ENCODE results near the gene WDFY4. TPM values are rescaled to one million over a fixed set of nuclear protein-coding genes. Genes with fewer than 3 reads are reported as not detected.

Gene WDFY4
- total RNA-seq, 1 experiment from 2014 or later, result 0.22 TPM

- Histone ChIP-seq H3K9ac (ENCODE audit: low read length) (no peak overlapping the region), H3K9me2 (ENCODE audit: insufficient read depth) (no peaks in the 10 kb centered on the region), H3K27me3 (ENCODE audit: insufficient read depth, low read length) (0 out of 2 replicates have a peak, but pooled peaks cover 10% of the 10 kb centered on the region), H3K4me2 (ENCODE audit: low read length) (no peak overlapping the region), H4K20me1 (ENCODE audit: insufficient read depth) (no peaks in the 10 kb centered on the region), H3K79me2 (ENCODE audit: insufficient read depth, low read length) (no peaks in the 10 kb centered on the region), H3K4me3 (replicated peaks in 1 of 2; ENCODE audit: low read depth in 1 of 2, low read length in 2 of 2) (no peak overlapping the region), H3K4me1 (ENCODE audit: control insufficient read depth in 1 of 2, insufficient read depth in 2 of 2, low read length in 2 of 2) (no peaks in the 10 kb centered on the region), H3K27ac (ENCODE audit: low read depth, low read length) (no peak overlapping the region), H2AFZ (ENCODE audit: low read depth, low read length, poor library complexity, severe bottlenecking) (no peak overlapping the region), H3K9me3 (ENCODE audit: control insufficient read depth in 1 of 2, insufficient read depth in 1 of 2, low read depth in 1 of 2, low read length in 2 of 2) (no peaks in the 10 kb centered on the region), H3K36me3 (ENCODE audit: control insufficient read depth in 1 of 2, insufficient read depth in 2 of 2, low read length in 2 of 2) (no peaks in the 10 kb centered on the region)
- CTCF ChIA-PET, result no interaction called here
- TF ChIP-seq ATF3 (IDR thresholded peaks at IDR 0.05) (no peak), REST (IDR thresholded peaks at IDR 0.05; ENCODE audit: low read depth) (no peak), ZNF274 (IDR thresholded peaks at IDR 0.05; ENCODE audit: low read depth, low read length) (no peak), FOSL1 (IDR thresholded peaks at IDR 0.05; ENCODE audit: low read depth) (no peak), POLR2A (IDR thresholded peaks at IDR 0.05; ENCODE audit: borderline replicate concordance, extremely low read depth, insufficient read depth, insufficient read length) (no peak), EGR1 (IDR thresholded peaks at IDR 0.05; ENCODE audit: low read depth) (no peak), CEBPB (IDR thresholded peaks at IDR 0.05; ENCODE audit: low read depth) (no peak)
- no peak for ATAC-seq
- BruUV-seq (replicated peaks), result no TSS peak
- no peak for DNase-seq (ENCODE audit: low read depth, low spot score)
- POLR2A ChIA-PET, result no interaction called here
- RAD21 ChIA-PET (ENCODE audit: low non-redundant PET in 1 of 2, low total read pairs in 2 of 2, uncharacterized antibody in 2 of 2, unreplicated experiment in 2 of 2), result no interaction called here
- intact Hi-C loops (cut with micrococcal nuclease), result no loop called here
Observed at GRCh38 chr10:48801001-48801421, 116.3 kb downstream of the WDFY4 start.
